Muscle layer of colon (tissue), 2 donors: Measurements from ENCODE around the gene TENM4.

Source experiments
- H3K27ac ChIP-seq: one replicate; pipeline ENCODE4 v1.7.0; 2013; ENCODE audit warnings: low read depth, mild to moderate bottlenecking, low read length, moderate library complexity
- H3K27me3 ChIP-seq, 2 donors: one replicate each; pipeline ENCODE4 v1.7.0; 2013; ENCODE audit warnings: low read length in 2 of 2, mild to moderate bottlenecking in 2 of 2; ENCODE audit not compliant: insufficient read depth in 2 of 2, control insufficient read depth in 1 of 2
- H3K36me3 ChIP-seq: one replicate; pipeline ENCODE4 v1.7.0; 2013; ENCODE audit warnings: mild to moderate bottlenecking, low read length; ENCODE audit not compliant: insufficient read depth
- H3K4me1 ChIP-seq: one replicate; pipeline ENCODE4 v1.7.0; 2013; ENCODE audit warnings: mild to moderate bottlenecking, low read length; ENCODE audit not compliant: insufficient read depth
- H3K4me3 ChIP-seq, 2 donors: one replicate each; pipeline ENCODE4 v1.7.0; 2013; ENCODE audit warnings: low read length in 2 of 2, low read depth in 1 of 2, mild to moderate bottlenecking in 1 of 2, moderate library complexity in 1 of 2
- H3K9ac ChIP-seq: one replicate; pipeline ENCODE4 v1.7.0; 2013; ENCODE audit warnings: low read length
- H3K9me3 ChIP-seq: one replicate; pipeline ENCODE4 v1.7.0; 2013; ENCODE audit warnings: mild to moderate bottlenecking, low read length
- donor health status: abdominal sarcoma.
- donor health status: Adenocarcinoma of cecum.

TENM4 gene

DNA sequence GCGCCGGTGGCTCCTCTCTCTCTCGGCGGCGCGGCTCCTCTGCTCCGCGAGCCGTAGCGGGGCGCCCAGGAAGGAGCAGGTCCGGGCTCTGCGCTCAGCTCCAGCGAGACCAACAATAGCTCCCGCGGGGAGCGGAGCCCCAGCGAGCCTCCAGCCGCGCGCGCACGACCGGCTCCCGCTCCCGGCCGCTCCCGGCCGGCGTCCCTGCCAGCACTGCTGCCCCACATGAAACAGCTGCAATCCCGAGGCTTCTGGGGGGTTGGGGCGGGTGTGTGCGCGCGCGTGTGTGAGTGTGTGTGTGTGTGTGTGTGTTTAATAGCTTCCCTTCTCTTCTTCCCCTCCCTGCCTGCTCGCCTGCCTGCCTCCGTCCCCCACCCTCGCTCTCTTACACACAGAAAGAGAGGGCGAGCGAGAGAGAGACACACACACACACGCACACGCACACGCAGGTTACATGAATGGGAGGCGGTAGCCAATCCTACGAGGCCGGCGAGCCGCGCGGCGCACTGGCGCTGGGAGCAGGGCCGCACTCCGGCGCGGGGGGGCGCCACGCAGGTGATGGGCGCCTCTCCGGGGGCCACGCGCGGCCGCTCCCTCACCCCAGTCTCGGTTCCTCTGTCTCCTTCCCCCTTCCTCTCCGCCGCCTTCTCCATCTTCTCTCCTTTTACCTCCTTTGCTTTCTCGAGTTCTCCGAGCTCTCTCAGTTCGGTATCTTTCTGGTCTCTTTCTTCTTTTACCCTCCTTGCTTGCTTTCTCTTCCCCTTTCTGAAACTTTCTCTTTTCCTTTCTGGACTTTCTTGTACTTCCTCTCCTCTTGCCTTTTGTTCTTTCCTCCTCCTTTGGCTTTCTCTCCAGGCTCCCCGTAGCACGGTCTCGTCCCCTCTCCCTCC lies at the start of gene TENM4:
Gene TENM4 (minus strand): TSS at position 460 of the 890 bp plus-strand sequence. CDS start 371,086 bp downstream, outside the sequence.
- H3K27me3 ChIP-seq, result peaks cover 48 to 61% of the 10 kb centered on the region in 2 donors
- no peaks in the 10 kb centered on the region for H3K36me3 ChIP-seq
- peaks cover 36% of the 10 kb centered on the region for H3K4me1 ChIP-seq
- H3K9ac ChIP-seq, result no peak within 1 kb of the TSS
- no peaks in the 10 kb centered on the region for H3K9me3 ChIP-seq
- peak within 1 kb of the TSS; percentile 33 to 57 for H3K4me3 ChIP-seq
- peak within 1 kb of the TSS; percentile 37 for H3K27ac ChIP-seq

DNA sequence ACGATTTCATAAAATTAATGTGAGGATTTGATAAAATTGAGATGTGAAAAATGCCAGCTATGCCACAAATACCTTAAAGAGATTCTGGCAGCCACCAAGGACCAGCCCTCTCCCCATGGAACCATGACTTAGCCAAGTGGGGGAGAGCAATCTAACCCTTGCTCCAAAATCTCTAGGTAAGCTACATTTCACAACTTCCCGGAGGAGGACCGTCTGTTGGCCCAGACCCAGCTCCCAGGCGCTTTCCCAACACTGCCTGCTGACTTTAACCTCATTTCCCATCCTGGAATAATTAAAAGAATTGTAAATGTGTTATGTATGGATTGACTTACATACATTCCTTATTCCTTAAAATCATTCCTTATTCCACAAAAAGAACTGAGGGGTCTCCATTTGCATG lies 47.5 kb upstream of the TENM4 start:
- Histone ChIP-seq H3K27me3 (no peaks in the 10 kb centered on the region), H3K4me3 (no peak overlapping the region), H3K36me3 (no peaks in the 10 kb centered on the region), H3K4me1 (no peaks in the 10 kb centered on the region), H3K9ac (no peak overlapping the region), H3K9me3 (no peaks in the 10 kb centered on the region), H3K27ac (no peak overlapping the region)

DNA sequence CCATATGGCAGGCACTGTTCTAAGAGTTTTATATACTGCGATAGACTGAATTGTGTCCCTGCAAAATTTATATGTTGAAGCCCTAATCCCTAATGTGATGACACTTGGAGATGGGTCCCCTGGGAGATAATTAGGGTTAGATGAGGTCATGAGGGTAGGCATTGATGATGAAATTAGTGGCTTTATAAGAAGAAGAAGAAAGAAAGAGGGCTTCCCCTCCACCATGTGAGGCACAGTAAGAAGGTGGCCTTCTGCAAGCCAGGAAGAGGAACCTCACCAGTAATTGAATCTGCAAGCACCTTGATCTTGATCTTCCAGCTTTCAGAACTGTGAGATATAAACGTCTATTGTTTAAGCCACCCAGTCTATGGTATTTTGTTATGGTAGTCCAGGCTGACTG lies 46.6 kb upstream of the TENM4 start:
- no peak overlapping the region for H3K9ac ChIP-seq
- no peak overlapping the region for H3K4me3 ChIP-seq
- no peaks in the 10 kb centered on the region for H3K27me3 ChIP-seq
- H3K27ac ChIP-seq, result no peak overlapping the region
- H3K36me3 ChIP-seq, result no peaks in the 10 kb centered on the region
- no peaks in the 10 kb centered on the region for H3K9me3 ChIP-seq
- H3K4me1 ChIP-seq, result no peaks in the 10 kb centered on the region

DNA sequence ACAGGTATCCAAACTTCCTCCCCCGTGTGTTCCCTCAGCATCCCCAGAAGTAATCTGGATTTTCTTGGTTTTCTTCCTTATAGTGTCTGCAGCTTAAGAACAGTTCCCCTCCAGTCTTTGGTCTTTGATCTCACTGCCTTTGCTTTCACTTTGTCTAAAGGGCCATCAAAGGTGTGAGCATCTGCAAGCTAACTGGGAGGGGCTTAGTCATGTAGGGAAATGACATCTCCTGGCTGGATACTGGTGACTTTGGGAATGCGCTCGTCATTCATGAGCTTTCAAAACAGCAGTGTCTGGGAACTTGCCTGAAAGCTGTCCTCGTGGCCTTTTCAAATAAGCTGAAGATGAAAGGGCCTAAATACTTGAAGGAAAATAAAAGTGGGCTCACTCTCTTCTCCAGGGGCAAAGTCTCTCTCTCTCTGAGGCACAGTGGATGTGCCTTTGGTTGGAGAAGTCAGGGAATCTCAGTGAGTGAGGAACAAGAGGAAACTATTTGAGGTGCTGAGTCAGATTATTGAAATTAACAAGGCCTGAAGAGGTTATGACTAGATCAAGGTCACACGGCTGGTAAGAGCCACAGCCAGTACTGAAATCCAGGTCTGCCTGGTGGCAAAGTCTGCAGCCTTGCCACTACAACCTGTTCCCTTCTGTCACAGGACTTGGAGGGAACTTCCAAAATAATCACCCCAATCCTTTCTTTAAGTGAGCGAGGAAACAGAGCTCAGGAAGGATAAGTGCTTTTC lies 45.6 kb upstream of the TENM4 start:
- Histone ChIP-seq H3K4me3 (no peak overlapping the region), H3K9me3 (no peaks in the 10 kb centered on the region), H3K36me3 (no peaks in the 10 kb centered on the region), H3K27me3 (no peaks in the 10 kb centered on the region), H3K27ac (no peak overlapping the region), H3K9ac (no peak overlapping the region), H3K4me1 (no peaks in the 10 kb centered on the region)

DNA sequence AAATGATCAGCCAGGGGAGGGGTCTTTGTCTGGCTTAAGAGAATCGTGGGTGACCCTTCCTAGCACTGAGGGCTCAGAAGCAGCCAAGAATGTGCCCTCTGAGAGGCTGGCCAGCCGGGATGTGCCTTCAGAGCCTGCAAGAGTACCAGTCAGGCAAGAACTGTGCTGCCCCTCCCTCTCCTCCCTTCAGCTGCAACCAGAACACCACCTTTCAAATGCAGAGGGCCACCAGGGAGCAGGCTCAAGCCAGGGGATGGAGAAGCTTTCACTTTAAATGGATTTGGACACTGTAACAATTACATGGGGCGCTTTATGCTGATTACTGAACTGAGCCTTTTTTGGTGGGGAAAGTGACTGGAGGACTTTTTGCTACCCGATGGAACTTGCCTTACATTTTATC lies 44.9 kb upstream of the TENM4 start:
- no peak overlapping the region for H3K27ac ChIP-seq
- no peaks in the 10 kb centered on the region for H3K36me3 ChIP-seq
- no peak overlapping the region for H3K4me3 ChIP-seq
- H3K9me3 ChIP-seq, result no peaks in the 10 kb centered on the region
- H3K9ac ChIP-seq, result no peak overlapping the region
- H3K27me3 ChIP-seq, result no peaks in the 10 kb centered on the region
- no peaks in the 10 kb centered on the region for H3K4me1 ChIP-seq

DNA sequence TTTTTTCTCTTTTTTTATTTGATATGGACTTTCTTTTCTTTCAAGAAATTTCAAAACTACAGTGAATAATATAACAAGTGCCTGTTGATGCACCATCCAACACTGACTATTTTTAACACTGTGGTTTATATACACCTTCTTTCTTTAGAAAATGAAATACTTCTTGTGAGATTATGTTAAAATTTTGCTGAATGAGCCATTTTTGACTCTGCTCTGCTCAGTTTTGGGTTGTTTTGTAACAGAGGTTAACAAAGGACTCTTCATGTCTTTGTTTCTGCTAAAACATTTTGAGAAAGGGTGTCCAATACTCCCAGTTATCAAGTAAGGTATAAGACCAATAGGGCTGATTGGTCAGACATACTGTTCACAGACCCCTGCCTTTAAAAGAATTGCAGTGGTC lies 44.0 kb upstream of the TENM4 start:
- H3K9ac ChIP-seq, result no peak overlapping the region
- H3K4me1 ChIP-seq, result no peaks in the 10 kb centered on the region
- H3K9me3 ChIP-seq, result no peaks in the 10 kb centered on the region
- H3K27ac ChIP-seq, result no peak overlapping the region
- no peaks in the 10 kb centered on the region for H3K36me3 ChIP-seq
- no peak overlapping the region for H3K4me3 ChIP-seq
- no peaks in the 10 kb centered on the region for H3K27me3 ChIP-seq

DNA sequence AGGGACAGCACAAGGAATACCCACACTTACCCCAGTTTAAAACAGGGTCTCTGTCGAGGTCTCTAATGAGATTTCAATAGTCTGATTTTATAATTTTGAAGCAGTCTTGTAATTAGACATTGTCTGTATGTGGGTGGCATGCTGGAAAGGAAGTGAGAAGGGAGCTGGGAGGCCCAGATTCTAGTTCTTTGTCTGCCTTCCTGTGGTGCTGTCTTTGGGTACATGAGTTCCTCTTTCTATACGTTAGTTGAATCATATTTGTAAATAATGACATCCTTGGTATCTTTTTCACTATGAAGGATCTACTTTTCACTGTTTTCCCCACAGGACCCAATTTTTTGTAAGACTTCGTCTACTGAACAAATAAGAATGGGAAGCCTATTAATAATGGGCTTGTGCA lies 42.0 kb upstream of the TENM4 start:
- no peak overlapping the region for H3K27ac ChIP-seq
- no peak overlapping the region for H3K4me3 ChIP-seq
- no peaks in the 10 kb centered on the region for H3K4me1 ChIP-seq
- H3K9ac ChIP-seq, result no peak overlapping the region
- no peaks in the 10 kb centered on the region for H3K27me3 ChIP-seq
- no peaks in the 10 kb centered on the region for H3K36me3 ChIP-seq
- no peaks in the 10 kb centered on the region for H3K9me3 ChIP-seq

DNA sequence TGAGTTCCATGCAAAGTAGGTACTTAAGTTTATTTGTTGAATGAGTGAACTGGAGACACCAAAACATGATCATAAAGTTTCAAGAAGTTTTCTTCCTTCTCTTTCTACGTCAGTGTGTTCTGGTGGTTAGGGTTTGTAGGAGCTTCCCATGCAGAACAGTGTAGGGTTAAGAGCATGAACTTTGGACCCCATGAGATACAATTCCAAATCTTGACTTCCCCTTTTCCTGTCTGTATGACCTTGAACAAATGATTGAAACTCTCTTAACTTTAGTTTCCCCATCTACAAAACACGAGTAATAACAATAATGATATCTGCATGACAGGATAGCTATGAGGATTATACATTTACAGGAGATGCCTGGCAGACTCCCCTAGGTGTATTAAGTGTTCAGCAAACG lies 41.0 kb upstream of the TENM4 start:
- H3K36me3 ChIP-seq, result no peaks in the 10 kb centered on the region
- H3K27me3 ChIP-seq, result no peaks in the 10 kb centered on the region
- H3K27ac ChIP-seq, result no peak overlapping the region
- no peaks in the 10 kb centered on the region for H3K4me1 ChIP-seq
- H3K9me3 ChIP-seq, result no peaks in the 10 kb centered on the region
- no peak overlapping the region for H3K9ac ChIP-seq
- no peak overlapping the region for H3K4me3 ChIP-seq

DNA sequence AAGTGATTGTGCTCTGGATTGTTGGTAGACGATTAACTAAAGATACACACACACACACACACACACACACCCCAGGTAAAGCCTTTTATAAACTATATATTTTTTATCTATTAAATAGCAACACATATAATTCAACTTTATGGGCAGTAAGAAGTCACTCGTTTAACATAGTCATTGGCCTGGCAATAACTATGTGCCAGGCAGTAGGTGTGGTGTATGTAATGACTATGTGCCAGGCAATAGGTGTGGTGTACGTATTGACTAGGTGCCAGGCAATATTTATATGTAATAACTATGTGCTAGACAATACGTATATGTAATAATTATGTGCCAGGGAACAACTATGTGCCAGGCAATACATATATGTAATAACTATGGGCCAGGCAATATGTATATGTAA lies 40.0 kb upstream of the TENM4 start:
- Histone ChIP-seq H3K9ac (no peak overlapping the region), H3K36me3 (no peaks in the 10 kb centered on the region), H3K4me3 (no peak overlapping the region), H3K27ac (no peak overlapping the region), H3K4me1 (no peaks in the 10 kb centered on the region), H3K9me3 (no peaks in the 10 kb centered on the region), H3K27me3 (no peaks in the 10 kb centered on the region)

DNA sequence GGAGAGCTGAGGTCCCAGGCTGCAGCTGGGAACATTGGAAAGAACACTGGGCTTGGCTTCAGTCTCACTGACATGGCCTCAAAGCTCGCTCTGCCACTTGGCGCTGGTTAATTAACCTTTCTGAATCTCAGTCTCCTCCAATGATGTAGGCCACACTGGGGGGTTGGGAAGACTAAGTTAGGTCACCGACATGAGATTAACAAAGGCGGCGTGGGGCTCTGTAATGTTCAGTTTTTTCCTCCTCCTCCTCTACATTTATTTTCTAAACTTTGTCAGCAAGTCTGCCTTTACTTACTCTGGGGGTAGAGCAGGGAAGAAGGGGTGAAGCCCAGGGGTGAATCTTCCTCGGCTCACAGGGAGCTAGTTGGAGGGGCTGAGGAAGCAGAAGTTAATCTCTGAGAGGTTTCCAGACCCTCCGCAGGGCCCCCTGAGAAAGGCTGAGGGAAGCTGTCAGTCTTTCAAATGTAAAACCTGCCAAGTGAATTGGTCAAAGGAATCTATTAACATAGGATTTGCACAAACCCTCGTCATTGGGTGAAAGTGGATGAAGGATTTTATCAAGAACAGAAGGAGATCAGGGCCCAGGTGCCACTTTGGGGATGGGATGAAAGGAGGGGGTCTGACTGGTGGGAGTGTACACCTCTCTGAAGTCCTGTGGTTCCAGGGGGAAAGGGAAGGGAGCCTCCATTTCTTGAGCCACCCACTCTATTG lies 32.1 kb upstream of the TENM4 start:
- no peaks in the 10 kb centered on the region for H3K4me1 ChIP-seq
- no peak overlapping the region for H3K4me3 ChIP-seq
- no peak overlapping the region for H3K27ac ChIP-seq

DNA sequence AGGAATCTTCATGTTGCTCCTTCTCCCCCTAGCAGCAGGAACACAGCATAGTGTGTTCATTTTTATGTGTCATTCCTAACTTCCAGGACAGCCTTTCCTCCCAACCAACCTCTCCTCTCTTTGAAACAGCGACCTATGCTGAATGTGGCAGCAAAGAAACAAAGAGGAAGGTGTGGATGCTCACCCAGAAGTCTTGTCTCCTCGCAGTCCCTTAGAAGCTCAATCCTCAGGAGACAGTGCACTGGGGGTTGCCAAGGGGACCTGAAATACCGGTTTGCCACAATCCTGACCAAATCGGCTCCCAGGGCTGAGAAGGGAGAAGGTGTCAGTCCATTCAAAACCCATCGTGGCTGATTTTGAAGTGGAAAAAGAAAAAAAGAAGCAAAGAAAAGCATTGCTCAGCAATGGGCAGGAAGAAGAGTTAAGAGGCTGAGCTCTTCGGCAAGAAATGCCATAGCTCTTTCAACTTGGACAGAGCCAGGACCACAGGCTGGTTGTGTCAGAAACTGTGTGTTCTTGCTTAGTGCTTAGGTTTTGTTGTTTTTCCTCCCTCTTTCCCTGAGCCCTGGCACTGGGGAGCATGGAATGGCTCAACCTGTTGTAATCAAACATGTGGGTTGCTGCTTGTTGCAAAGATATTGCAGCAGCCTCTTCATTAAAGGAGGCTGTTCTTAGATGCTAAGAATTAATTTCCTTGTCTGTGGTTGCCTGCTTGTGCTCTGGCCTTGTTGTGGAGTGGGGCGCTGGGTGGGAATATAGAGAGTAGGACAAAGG lies 30.4 kb upstream of the TENM4 start:
- Histone ChIP-seq H3K4me3 (no peak overlapping the region), H3K27me3 (no peaks in the 10 kb centered on the region), H3K27ac (no peak overlapping the region), H3K4me1 (no peaks in the 10 kb centered on the region), H3K9me3 (no peaks in the 10 kb centered on the region), H3K9ac (no peak overlapping the region), H3K36me3 (no peaks in the 10 kb centered on the region)

More for the DNA sequence above, 32.1 kb upstream of the TENM4 start:
- no peaks in the 10 kb centered on the region for H3K9me3 ChIP-seq
- H3K36me3 ChIP-seq, result no peaks in the 10 kb centered on the region
- no peak overlapping the region for H3K9ac ChIP-seq
- H3K27me3 ChIP-seq, result no peaks in the 10 kb centered on the region
